K562 (cell line): ENCODE results near the gene HSF2. TPM values are rescaled to one million over a fixed set of nuclear protein-coding genes. Genes with fewer than 3 reads are reported as not detected.

Experiments
- ATAC-seq: fragments of 200-7000 bp; cut with Tn5 transposase; 3 replicates; pipeline ENCODE4 v1.9.1; 2020; ENCODE audit warnings: moderate library complexity
- BruUV-seq: library from RNA; stranded (reverse); fragments of 400-500 nt; replicated peaks from 2 replicates; lab custom pipeline; 2021; lab: Mats Ljungman, UMichigan
- CTCF ChIA-PET: fragments of 300-600 bp; formaldehyde crosslinking; extraction: SDS; loops from one replicate; lab custom pipeline; 2021; ENCODE audit warnings: low intra/inter-chr PET ratio; lab: Yijun Ruan, JAX
- POLR2A ChIA-PET: fragments of 300-600, 350-650 bp; sonication (Branson Sonifier 250); formaldehyde crosslinking; extraction: SDS; loops from one replicate; lab custom pipeline; 2021; ENCODE audit warnings: antibody characterized with exemption, inconsistent platforms; lab: Yijun Ruan, JAX
- DNase-seq, 4 experiments: peaks; one replicate each; pipeline versions ENCODE4 v3.0.0 to v3.0.0-alpha.2; 2011 to 2018; ENCODE audit warnings: low spot score in 3 of 4, mixed read lengths in 3 of 4; ENCODE audit errors: extremely low read depth in 1 of 4
- FAIRE-seq: peaks from 2 replicates; lab custom pipeline; 2011; peaks lifted over from hg19 to GRCh38; lab: Jason Lieb, UNC
- H2AFZ ChIP-seq: 2 replicates; pipeline ENCODE4 v1.6.0; 2011; ENCODE audit warnings: low read depth, low read length, control low read depth, inconsistent platforms
- H3K27ac ChIP-seq: fragments of 200-600 bp; 3 replicates; pipeline ENCODE4 v1.8.0; 2011; ENCODE audit warnings: low read depth, mild to moderate bottlenecking, control low read depth, inconsistent platforms, low read length, moderate library complexity, mixed read lengths; ENCODE audit errors: extremely low read depth
- H3K27me3 ChIP-seq, 2 experiments: fragments of 300-600 bp in 1 of 2; 2 replicates in 1 of 2; 3 replicates in 1 of 2; pipeline versions ENCODE4 v1.6.0 to v1.8.0; 2011; ENCODE audit warnings: inconsistent platforms in 2 of 2, low read length in 2 of 2, mild to moderate bottlenecking in 1 of 2, mixed read lengths in 1 of 2, moderate library complexity in 1 of 2; ENCODE audit not compliant: control insufficient read depth in 2 of 2, insufficient read depth in 2 of 2
- H3K36me3 ChIP-seq: fragments of 300-600 bp; 3 replicates; pipeline ENCODE4 v1.8.0; 2011; ENCODE audit warnings: mild to moderate bottlenecking, low read length, inconsistent platforms; ENCODE audit not compliant: control insufficient read depth, insufficient read depth
- H3K4me1 ChIP-seq, 2 experiments: fragments of 200-600 bp in 1 of 2; replicated peaks in 1 of 2; 2 replicates in 1 of 2; 3 replicates in 1 of 2; pipeline versions ENCODE4 v1.5.1 to v1.8.0; 2011; ENCODE audit warnings: inconsistent platforms in 2 of 2, low read length in 2 of 2, mild to moderate bottlenecking in 1 of 2, mixed read lengths in 1 of 2, moderate library complexity in 1 of 2; ENCODE audit not compliant: control insufficient read depth in 2 of 2, insufficient read depth in 2 of 2
- H3K4me2 ChIP-seq: 2 replicates; pipeline ENCODE4 v1.6.1; 2011; ENCODE audit warnings: low read length, control low read depth, inconsistent platforms, mixed read lengths; ENCODE audit not compliant: insufficient read depth
- H3K4me3 ChIP-seq: fragments of 200-600 bp; sonication (generic), shearing (Covaris generic); 2 replicates; pipeline ENCODE4 v1.5.1; 2016; ENCODE audit warnings: control low read depth, inconsistent platforms
- H3K79me2 ChIP-seq: fragments of 200-600 bp; 3 replicates; pipeline ENCODE4 v1.8.0; 2011; ENCODE audit warnings: low read length, inconsistent platforms; ENCODE audit not compliant: control insufficient read depth, insufficient read depth
- H3K9ac ChIP-seq, 2 experiments: 2 replicates each; pipeline versions ENCODE4 v1.6.0 to v1.6.1; 2011; ENCODE audit warnings: low read depth in 2 of 2, low read length in 2 of 2, control low read depth in 1 of 2, inconsistent platforms in 1 of 2, mild to moderate bottlenecking in 1 of 2, mixed read lengths in 1 of 2; ENCODE audit not compliant: insufficient read depth in 1 of 2
- H3K9me1 ChIP-seq: one replicate; pipeline ENCODE4 v1.6.0; 2011; ENCODE audit warnings: inconsistent platforms, mild to moderate bottlenecking, low read length, moderate library complexity; ENCODE audit not compliant: control insufficient read depth, insufficient read depth
- H3K9me3 ChIP-seq: replicated peaks from 2 replicates; pipeline ENCODE4 v1.5.1; 2011; ENCODE audit warnings: low read depth, low read length, inconsistent platforms; ENCODE audit not compliant: control insufficient read depth, insufficient read depth
- H4K20me1 ChIP-seq: replicated peaks from 2 replicates; pipeline ENCODE4 v1.6.1; 2011; ENCODE audit warnings: low read length, inconsistent platforms, mixed read lengths; ENCODE audit not compliant: control insufficient read depth, insufficient read depth
- CHAMP1 ChIP-seq: fragments of 450-650 bp; IDR thresholded peaks from 2 replicates; pipeline ENCODE4 v1.6.1; 2016; ENCODE audit warnings: mild to moderate bottlenecking
- CHD1 ChIP-seq: fragments of 200-600 bp; sonication (generic); IDR thresholded peaks from one replicate; pipeline ENCODE4 v1.6.1; 2012; ENCODE audit warnings: mild to moderate bottlenecking, moderate library complexity, low read length, inconsistent platforms
- FOXP1 ChIP-seq: sonication (generic); formaldehyde crosslinking; IDR thresholded peaks from 2 replicates; pipeline ENCODE4 v1.8.0; 2022; ENCODE audit warnings: mild to moderate bottlenecking, missing genetic modification reagents
- HEY1 ChIP-seq: fragments of 250-450 bp; sonication (Bioruptor Pico); IDR thresholded peaks from 2 replicates; pipeline ENCODE4 v1.5.0; 2020; ENCODE audit warnings: mild to moderate bottlenecking, moderate library complexity, borderline replicate concordance
- MAFK ChIP-seq: IDR thresholded peaks from 2 replicates; pipeline ENCODE4 v1.6.1; 2011; ENCODE audit warnings: low read length, improper control_type of control experiment
- MEF2A ChIP-seq: IDR thresholded peaks from 2 replicates; pipeline ENCODE4 v1.6.1; 2011; ENCODE audit warnings: low read depth, mild to moderate bottlenecking, low read length, moderate library complexity; ENCODE audit not compliant: control insufficient read depth
- RAD51 ChIP-seq: fragments of 450-650 bp; IDR thresholded peaks from 2 replicates; pipeline ENCODE4 v1.7.1; 2016; ENCODE audit warnings: low read depth, mild to moderate bottlenecking, borderline replicate concordance
- ZFP36 ChIP-seq: fragments of 150-350 bp; IDR thresholded peaks from 2 replicates; pipeline ENCODE4 v1.6.1; 2018; ENCODE audit warnings: low read length, low read depth; ENCODE audit not compliant: partially characterized antibody
- ZNF143 ChIP-seq: sonication (generic); formaldehyde crosslinking; IDR thresholded peaks from 2 replicates; pipeline ENCODE4 v1.9.0; 2022; ENCODE audit warnings: mild to moderate bottlenecking, missing genetic modification reagents
- ZNF408 ChIP-seq: fragments of 250-450 bp; sonication (Bioruptor Pico); IDR thresholded peaks from 2 replicates; pipeline ENCODE4 v1.4.0; 2020; ENCODE audit warnings: low read depth, mild to moderate bottlenecking, moderate library complexity
- WGBS: fragments of 100-300 bp; shearing (Covaris generic); methylation state at CpG from one replicate; pipeline ENCODE4 v1.1.6; 2016; ENCODE audit warnings: low coverage, mixed read lengths; ENCODE audit not compliant: insufficient coverage; ENCODE audit errors: missing lambda C conversion rate; 5-methylcytosine and 5-hydroxymethylcytosine counted together
- in situ Hi-C: fragments of 300-500 bp; cut with MboI; formaldehyde crosslinking; loops from 4 replicates; pipeline ENCODE4 v1.15.0; 2018; ENCODE audit warnings: inconsistent platforms, mixed read lengths
- intact Hi-C: fragments of 100-400 bp; cut with micrococcal nuclease; formaldehyde crosslinking; loops from 2 replicates; pipeline ENCODE4 v1.14.2; 2022
- polyA plus RNA-seq, 8 experiments: library from polyadenylated mRNA; depleted of rRNA in 4 of 8; stranded (reverse) in 5 of 8; unstranded in 3 of 8; fragments of >200 nt; fragmentation: Nextera tagmentation in 2 of 8; fragmentation: Illumina TruSeq in 1 of 8; extraction: Ambion mirVana in 2 of 8; extraction: Trizol in 1 of 8; gene quantifications; 2 replicates each; pipeline versions ENCODE4 v1.2.1 to v1.2.3, GENCODE V29; 2011 to 2014; ENCODE audit warnings: inconsistent platforms in 1 of 8, missing spikeins in 1 of 8
- total RNA-seq, 7 experiments: library from RNA; depleted of rRNA in 6 of 7; stranded (reverse); fragments of >200 nt in 6 of 7; fragmentation: Illumina TruSeq in 2 of 7; extraction: Trizol in 2 of 7; gene quantifications; 2 replicates each; pipeline versions ENCODE4 v1.2.1 to v1.2.3, GENCODE V29; 2011 to 2021; ENCODE audit warnings: low replicate concordance in 1 of 7

The HSF2 gene
- total and polyA plus RNA-seq, 9 of the 15 experiments (the other 6 are each of a cell fraction or from before 2014, with no cell fraction given), result 19.1 to 73.1 (median 29.2) TPM

GRCh38 chr6:122388945-122389344, 10.5 kb upstream of the HSF2 start:
- no peak overlapping the region for H3K4me3 ChIP-seq
- no peaks in the 10 kb centered on the region for H3K9me3 ChIP-seq
- in situ Hi-C loops, result no loop called here
- FAIRE-seq (no peak), ATAC-seq (no peak), DNase-seq (no peak)
- intact Hi-C loops, result no loop called here
- ChIA-PET POLR2A (no interaction called here), CTCF (no interaction called here)
- no peaks in the 10 kb centered on the region for H3K36me3 ChIP-seq
- H4K20me1 ChIP-seq, result no peaks in the 10 kb centered on the region
- peaks cover 0 to 3% of the 10 kb centered on the region in 2 experiments; a peak in 3 of 5 replicates for H3K4me1 ChIP-seq
- H3K79me2 ChIP-seq, result no peaks in the 10 kb centered on the region
- H3K4me2 ChIP-seq, result no peak overlapping the region
- no peak overlapping the region for H2AFZ ChIP-seq
- H3K9me1 ChIP-seq, result no peaks in the 10 kb centered on the region
- TF ChIP-seq HEY1 (CRISPR knock-in tag) (no peak), ZNF408 (CRISPR knock-in tag) (no peak), CHAMP1 (no peak), MAFK (no peak), ZFP36 (no peak), MEF2A (no peak), RAD51 (no peak), ZNF143 (no peak), FOXP1 (CRISPR knock-in tag) (no peak), CHD1 (no peak)
- no peak overlapping the region for H3K27ac ChIP-seq
- 30% methylated on average over 2 of the region's 2 CpGs for WGBS
- H3K9ac ChIP-seq, result no peak overlapping the region
- no peaks in the 10 kb centered on the region for H3K27me3 ChIP-seq
- no TSS peak for BruUV-seq
